NCI-H345 (cell line): ENCODE data around the gene APOA4.
"Not testable (repeated sequence)": the region's sequence is repeated elsewhere in the genome, so short reads cannot be mapped to it uniquely, and the experiment has no call there.

Experiments
- DNase-seq: peaks from one replicate; lab custom pipeline; 2025; lab: John Stamatoyannopoulos, UW

Gene APOA4

GRCh38 chr11:116801662-116802061 lies 21.4 kb downstream of the APOA4 start:
- not testable (repeated sequence) for DNase-seq

DNA sequence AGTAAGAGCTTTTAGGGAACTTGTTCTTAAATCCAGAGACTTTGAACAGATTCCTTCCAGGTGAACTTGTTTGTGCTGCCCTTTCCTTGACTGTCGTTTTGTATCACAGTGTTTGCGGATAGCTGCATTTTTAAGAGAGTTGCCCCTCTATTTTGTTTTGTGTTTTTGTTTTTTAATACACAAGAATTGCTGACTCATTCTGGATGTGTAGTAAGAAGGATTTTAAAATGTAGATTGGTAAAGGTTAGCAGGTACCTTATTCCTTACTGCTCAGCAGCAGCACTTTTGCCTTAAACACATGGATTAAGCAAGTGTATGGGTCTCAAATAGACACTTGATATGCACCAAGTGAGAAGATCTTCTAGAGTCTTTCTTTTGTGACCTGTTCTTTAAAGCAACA lies 22.5 kb downstream of the APOA4 start:
- DNase-seq: no peak

DNA sequence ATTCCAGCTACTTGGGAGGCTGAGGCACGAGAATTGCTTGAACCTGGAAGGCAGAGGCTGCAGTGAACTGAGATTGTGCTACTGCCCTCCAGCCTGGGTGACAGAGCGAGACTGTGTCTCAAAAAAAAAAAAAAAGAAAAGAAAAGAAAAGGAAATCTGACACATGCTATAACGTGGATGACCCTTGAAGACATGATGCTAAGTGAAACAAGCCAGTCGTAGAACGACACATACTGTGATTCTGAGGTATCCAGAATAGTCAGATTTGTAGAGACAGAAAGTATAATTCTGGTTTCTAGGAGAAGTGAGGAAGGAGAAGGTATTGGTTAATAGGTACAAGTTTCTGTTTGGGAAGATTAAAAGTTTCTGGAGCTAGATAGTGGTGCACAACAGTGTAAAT lies 24.7 kb downstream of the APOA4 start:
- DNase-seq: no peak

- DNase-seq: no peak
These were observed 25.3 kb downstream of the APOA4 start for GRCh38 chr11:116797816-116798215.

DNA sequence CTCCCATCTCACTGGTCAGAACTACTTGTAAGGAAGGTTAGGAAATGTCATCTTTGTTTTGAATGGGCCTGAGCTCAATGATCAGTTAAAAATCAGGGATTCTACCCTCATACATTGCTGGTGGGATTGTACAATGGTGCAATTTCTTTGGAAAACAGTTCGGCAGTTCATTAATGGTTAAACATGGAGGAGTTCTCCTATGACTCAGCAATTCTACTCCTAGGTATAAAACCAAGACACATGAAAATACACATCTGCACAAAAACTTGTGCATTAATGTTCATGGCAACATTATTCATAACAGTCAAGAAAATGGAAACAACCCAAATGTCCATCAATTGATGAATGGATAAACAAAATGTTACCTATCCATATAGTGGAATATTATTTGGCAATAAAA lies 26.6 kb downstream of the APOA4 start:
- DNase-seq: no peak

- no peak for DNase-seq
These were observed 28.3 kb downstream of the APOA4 start for GRCh38 chr11:116794851-116795250.

DNA sequence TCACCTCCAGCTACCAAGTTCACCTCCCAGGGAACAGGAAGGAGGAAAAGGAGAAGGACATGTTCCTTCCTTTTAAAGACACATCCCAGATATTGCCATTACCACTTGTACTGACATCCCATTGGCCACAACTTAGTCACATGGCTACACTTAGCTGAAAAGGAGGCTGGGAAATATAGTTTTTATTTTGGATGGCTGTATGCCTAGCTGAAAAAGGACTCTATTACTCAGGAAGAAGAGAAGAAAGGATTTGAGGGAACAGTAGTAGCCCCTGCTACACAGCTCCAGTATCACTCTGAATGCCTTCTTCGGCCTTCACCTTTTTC lies 29.4 kb downstream of the APOA4 start:
- no peak for DNase-seq

GRCh38 chr11:116792869-116793771 lies 30.0 kb downstream of the APOA4 start:
- no peak for DNase-seq

GRCh38 chr11:116792144-116792868 lies 30.8 kb downstream of the APOA4 start:
- no peak for DNase-seq

- no peak for DNase-seq
These were observed 31.3 kb downstream of the APOA4 start, which contains the start of gene APOA5 for GRCh38 chr11:116791813-116792143. Gene APOA5, minus strand, starts transcription at chr11:116791879. Its CDS starts 19 bp downstream, at chr11:116791860.

DNA sequence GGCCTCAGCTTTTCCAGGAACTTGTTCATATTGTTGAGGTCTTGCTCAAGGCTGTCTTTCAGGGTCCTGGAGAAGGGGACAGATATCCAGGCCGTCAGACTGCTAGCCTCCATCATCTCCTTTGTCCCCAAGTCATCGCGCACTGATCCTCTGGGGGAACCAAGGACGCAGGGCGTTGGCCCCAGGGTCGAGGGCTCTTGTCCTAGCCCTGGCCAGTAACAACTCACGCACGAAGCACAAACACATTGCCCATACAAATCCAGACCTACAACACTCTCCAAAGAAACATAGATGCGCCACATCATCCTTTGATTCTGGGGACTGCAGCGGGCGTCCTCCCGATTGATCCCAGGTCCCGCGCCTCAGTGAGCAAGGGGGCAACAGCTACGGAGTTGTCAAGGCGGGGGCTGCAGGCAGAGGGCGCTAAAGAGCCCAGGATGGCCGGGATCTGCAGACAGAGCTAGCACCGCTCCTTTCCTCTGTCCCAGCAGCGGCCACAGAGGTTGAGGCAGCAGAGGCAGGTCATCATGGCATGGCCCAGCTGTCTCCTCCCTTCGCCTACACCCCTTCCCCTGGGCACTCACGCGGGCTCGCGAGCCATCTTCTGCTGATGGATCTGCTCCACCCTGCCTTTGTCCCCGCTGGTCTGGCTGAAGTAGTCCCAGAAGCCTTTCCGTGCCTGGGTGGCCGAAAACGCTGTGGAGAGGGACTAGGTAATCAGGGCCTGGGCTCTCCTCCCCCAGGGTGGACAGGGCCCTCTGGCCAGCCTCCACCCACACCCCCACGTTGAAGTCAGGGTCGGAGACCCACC lies 31.9 kb downstream of the APOA4 start:
- DNase-seq: peak; percentile 66

GRCh38 chr11:116790167-116791001 lies 32.7 kb downstream of the APOA4 start:
- DNase-seq: no peak

DNA sequence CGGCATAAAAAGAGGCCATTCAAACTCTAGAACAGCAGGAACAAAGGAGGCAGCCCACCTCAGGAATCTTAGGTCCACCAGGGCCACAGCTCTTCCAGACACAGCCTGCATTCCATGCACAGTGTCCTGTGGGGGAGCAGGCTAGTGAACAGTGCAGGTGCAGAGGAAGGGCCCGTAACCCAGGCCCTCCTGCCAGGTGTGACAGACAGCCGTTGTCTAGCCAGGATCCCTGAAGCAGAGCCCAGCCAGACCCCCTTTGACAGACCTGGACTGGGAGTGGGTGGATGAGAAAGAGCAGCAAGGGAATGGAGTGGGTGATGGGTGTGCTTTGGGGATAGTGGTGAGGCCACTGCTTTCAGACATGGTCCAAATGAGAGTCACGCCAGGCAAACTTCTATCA lies 34.1 kb downstream of the APOA4 start:
- DNase-seq: no peak

- no peak for DNase-seq
These were observed 34.6 kb downstream of the APOA4 start for GRCh38 chr11:116788534-116788933.

DNA sequence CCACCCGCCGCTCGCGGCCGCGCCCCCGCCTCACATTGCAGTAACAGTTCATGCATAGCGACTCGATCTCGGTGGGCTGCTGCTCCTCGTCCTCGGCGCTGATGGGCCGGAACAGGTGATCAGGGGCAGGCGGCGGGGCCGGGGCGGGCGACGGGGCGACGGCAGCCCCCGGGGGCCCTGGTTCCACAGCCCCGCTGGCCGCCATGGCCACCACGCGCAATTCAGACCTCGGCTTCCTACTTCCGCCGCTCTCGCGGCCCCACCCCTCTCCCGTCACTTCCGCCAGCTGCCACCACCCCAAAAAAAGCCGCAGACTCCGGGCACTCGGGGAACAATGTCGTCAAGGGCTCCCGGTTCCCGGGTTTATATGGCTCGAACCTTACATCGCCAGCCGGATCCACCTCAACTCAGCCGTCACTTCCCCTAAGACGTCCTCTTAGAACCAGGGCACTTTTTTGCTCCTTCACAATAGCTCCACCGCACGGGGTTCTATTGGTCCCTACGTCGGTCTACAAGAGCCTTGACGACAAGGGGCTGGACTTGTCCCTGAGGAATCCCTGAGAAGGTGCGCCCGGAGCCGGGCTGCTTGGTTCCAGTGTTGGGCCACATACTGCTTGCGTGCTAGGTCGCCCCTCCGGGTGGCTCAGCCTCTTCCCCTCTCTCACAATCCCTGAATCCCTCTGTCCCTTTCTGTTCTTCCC lies 35.2 kb downstream of the APOA4 start, which contains the start of gene ZPR1:
Gene ZPR1 (minus strand): TSS at position 238 of the 701 bp plus-strand sequence. CDS start 33 bp downstream, at position 205.
- peak; percentile 84 for DNase-seq

GRCh38 chr11:116787436-116787785 lies 35.7 kb downstream of the APOA4 start:
- DNase-seq: no peak

DNA sequence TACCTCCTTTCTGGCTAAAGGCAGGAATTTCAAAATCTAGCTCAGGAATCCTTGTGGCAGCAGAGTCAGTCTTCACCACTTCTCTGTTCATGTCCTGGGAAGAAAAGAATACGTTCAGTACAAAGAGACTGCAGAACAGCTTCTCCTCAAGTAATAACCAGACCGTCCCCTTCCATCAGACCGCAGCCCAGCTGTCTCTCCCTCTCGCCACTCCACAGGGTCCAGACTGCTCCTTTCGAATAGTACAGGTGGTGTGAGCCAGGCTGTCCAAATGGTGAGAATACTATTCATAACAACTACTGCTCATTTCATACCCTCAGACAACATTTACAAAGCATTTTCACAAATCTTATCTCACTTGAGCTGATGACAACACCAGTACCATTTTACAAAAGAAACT lies 36.1 kb downstream of the APOA4 start:
- no peak for DNase-seq

GRCh38 chr11:116786326-116786725 lies 36.8 kb downstream of the APOA4 start:
- DNase-seq: no peak

- DNase-seq: no peak
These were observed 40.4 kb downstream of the APOA4 start for GRCh38 chr11:116782728-116783127.

- no peak for DNase-seq
These were observed 44.5 kb downstream of the APOA4 start for GRCh38 chr11:116778556-116778955.

- no peak for DNase-seq
These were observed 46.0 kb downstream of the APOA4 start for GRCh38 chr11:116777056-116777455.
